ENCODE results near the gene FLOT2. TPM values are rescaled to one million over a fixed set of nuclear protein-coding genes. Genes with fewer than 3 reads are reported as not detected.

The FLOT2 gene
- total RNA-seq, 1 experiment from 2014 or later: 23.1 TPM

DNA sequence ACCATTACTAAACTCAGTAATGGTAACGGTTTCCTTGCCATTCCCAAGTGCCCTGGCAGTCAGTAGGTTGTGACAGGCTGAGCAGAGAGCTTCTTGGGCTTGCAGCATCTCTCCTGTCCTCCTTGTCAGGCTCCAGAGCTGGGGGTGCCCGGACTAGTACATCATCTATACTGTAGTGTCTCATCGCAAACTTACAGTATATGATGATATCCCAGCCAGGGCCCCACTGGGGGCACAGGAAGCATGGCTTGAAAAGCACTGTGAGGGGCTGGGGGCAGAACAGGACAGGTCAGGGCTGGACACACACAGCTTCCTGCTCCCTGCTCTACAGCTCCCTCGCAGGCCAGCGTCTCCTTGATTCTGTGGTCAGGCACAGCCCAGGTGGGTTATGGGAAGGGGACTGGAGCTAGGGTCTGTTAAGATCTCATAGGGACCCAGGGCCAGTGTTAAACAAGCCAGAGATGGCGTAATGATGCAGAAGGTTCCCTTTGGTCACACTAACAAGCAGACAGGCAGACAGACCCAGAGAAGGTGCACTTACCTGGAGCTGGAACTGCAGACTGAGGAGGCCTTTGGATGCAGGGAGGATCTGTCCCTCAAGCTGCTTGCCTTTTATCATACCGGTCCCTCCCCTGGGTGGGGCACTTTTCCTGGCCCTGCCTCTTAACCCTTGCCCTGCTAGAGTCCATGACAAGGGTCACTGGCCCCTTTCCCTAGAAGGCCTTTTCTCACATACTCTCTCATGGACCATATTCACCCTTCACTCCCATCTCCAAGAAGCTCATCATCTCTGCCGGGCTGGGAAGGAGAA, 35.9 kb downstream of the FLOT2 start:
- peaks cover 1% of the 10 kb centered on the region; the same call in 1 of the 2 replicates for H3K4me1 ChIP-seq (ENCODE audit: insufficient read depth, low read length)
- BruUV-seq (replicated peaks): no TSS peak
- no peaks in the 10 kb centered on the region for H3K9me2 ChIP-seq (replicated peaks; ENCODE audit: low read length)
- no peak overlapping the region for H3K9ac ChIP-seq (ENCODE audit: low read length)
- H3K79me2 ChIP-seq (ENCODE audit: low read length): no peaks in the 10 kb centered on the region
- ChIA-PET CTCF (no interaction called here), POLR2A (ENCODE audit: unreplicated experiment) (interaction anchor here (0.7 kb wide), 1 partner anchor 19 kb away, joined by 11 read pairs; the partner anchor contains the start of gene FAM222B)
- no peaks in the 10 kb centered on the region for H3K27me3 ChIP-seq (ENCODE audit: low read length)
- no peak for TF ChIP-seq EZH2phosphoT487 (IDR thresholded peaks at IDR 0.05; ENCODE audit: borderline replicate concordance, low read length)
- no peak for TF ChIP-seq CTCF (conservative IDR thresholded peaks at IDR 0.05; ENCODE audit: low read depth, low read length)
- no peak for TF ChIP-seq EZH2 (IDR thresholded peaks at IDR 0.05; ENCODE audit: low read length, unreplicated experiment)
- ATAC-seq (no peak), DNase-seq (no peak)
- no peak overlapping the region for H2AFZ ChIP-seq (ENCODE audit: low read length)
- no peaks in the 10 kb centered on the region for H3F3A ChIP-seq (ENCODE audit: low read length, unreplicated experiment)
- H3K4me2 ChIP-seq (ENCODE audit: low read length): no peak overlapping the region
- H3K4me3 ChIP-seq (ENCODE audit: low read length): no peak overlapping the region
- no peaks in the 10 kb centered on the region for H3K9me3 ChIP-seq (ENCODE audit: low read length)
- H3K27ac ChIP-seq (ENCODE audit: low read length): no peak overlapping the region
- intact Hi-C loops (cut with micrococcal nuclease): no loop called here
- no peaks in the 10 kb centered on the region; the same call in none of the 2 replicates for H3K36me3 ChIP-seq (ENCODE audit: low read depth, low read length)
- H4K20me1 ChIP-seq (ENCODE audit: low read length): no peaks in the 10 kb centered on the region

DNA sequence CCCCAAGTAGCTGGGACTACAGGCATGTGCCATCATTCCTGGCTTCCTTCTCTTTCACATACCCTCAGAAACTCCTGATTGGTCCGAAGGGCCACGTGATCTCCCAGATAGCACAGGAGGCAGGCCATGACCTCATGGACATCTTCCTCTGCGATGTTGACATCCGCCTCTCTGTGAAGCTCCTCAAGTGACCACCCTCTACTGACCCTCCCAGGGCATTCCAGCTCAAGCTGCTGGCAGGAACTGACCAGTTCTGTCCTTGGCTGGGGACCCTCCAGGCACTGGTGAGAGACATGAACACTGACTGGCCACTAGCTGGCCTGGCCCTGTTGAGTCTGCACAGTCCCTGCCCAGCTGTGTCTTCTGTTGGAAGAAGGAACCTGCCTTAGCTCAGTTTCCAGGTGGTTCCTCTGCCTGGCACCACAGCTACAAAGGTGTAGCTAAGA, 37.1 kb downstream of the FLOT2 start:
- Histone ChIP-seq H3K36me3 (ENCODE audit: low read depth, low read length) (no peaks in the 10 kb centered on the region; the same call in none of the 2 replicates), H3K27me3 (ENCODE audit: low read length) (no peaks in the 10 kb centered on the region), H3K9me2 (replicated peaks; ENCODE audit: low read length) (no peaks in the 10 kb centered on the region), H2AFZ (ENCODE audit: low read length) (no peak overlapping the region), H3F3A (ENCODE audit: low read length, unreplicated experiment) (no peaks in the 10 kb centered on the region), H3K4me2 (ENCODE audit: low read length) (no peak overlapping the region), H3K27ac (ENCODE audit: low read length) (no peak overlapping the region), H3K4me3 (ENCODE audit: low read length) (no peak overlapping the region), H3K79me2 (ENCODE audit: low read length) (peaks cover 9% of the 10 kb centered on the region), H3K9ac (ENCODE audit: low read length) (no peak overlapping the region), H3K9me3 (ENCODE audit: low read length) (no peaks in the 10 kb centered on the region), H4K20me1 (ENCODE audit: low read length) (no peaks in the 10 kb centered on the region), H3K4me1 (ENCODE audit: insufficient read depth, low read length) (no peaks in the 10 kb centered on the region)
- BruUV-seq (replicated peaks): no TSS peak
- intact Hi-C loops (cut with micrococcal nuclease): no loop called here
- no peak for ATAC-seq
- ChIA-PET POLR2A (ENCODE audit: unreplicated experiment) (no interaction called here), CTCF (no interaction called here)
- no peak for DNase-seq
- no peak for TF ChIP-seq EZH2phosphoT487 (IDR thresholded peaks at IDR 0.05; ENCODE audit: borderline replicate concordance, low read length)

- no peak for TF ChIP-seq EZH2phosphoT487 (IDR thresholded peaks at IDR 0.05; ENCODE audit: borderline replicate concordance, low read length)
- peaks cover 15% of the 10 kb centered on the region for H3K79me2 ChIP-seq (ENCODE audit: low read length)
- H2AFZ ChIP-seq (ENCODE audit: low read length): no peak overlapping the region
- H4K20me1 ChIP-seq (ENCODE audit: low read length): no peaks in the 10 kb centered on the region
- no peak for DNase-seq
- ChIA-PET POLR2A (ENCODE audit: unreplicated experiment) (no interaction called here), CTCF (no interaction called here)
- H3K9me2 ChIP-seq (replicated peaks; ENCODE audit: low read length): no peaks in the 10 kb centered on the region
- no peak overlapping the region for H3K4me3 ChIP-seq (ENCODE audit: low read length)
- no peaks in the 10 kb centered on the region for H3F3A ChIP-seq (ENCODE audit: low read length, unreplicated experiment)
- H3K4me1 ChIP-seq (ENCODE audit: insufficient read depth, low read length): 0 out of 2 replicates have a peak, but pooled peaks cover 4% of the 10 kb centered on the region
- no peaks in the 10 kb centered on the region for H3K27me3 ChIP-seq (ENCODE audit: low read length)
- intact Hi-C loops (cut with micrococcal nuclease): no loop called here
- H3K9me3 ChIP-seq (ENCODE audit: low read length): no peaks in the 10 kb centered on the region
- BruUV-seq (replicated peaks): no TSS peak
- no peak overlapping the region for H3K9ac ChIP-seq (ENCODE audit: low read length)
- H3K4me2 ChIP-seq (ENCODE audit: low read length): no peak overlapping the region
- ATAC-seq: no peak
- H3K27ac ChIP-seq (ENCODE audit: low read length): no peak overlapping the region
- H3K36me3 ChIP-seq (ENCODE audit: low read depth, low read length): no peaks in the 10 kb centered on the region; the same call in none of the 2 replicates
These were observed 38.7 kb downstream of the FLOT2 start for GRCh38 chr17:28858801-28859355.
